Measurements from ENCODE around the gene ZNF738. TPM values are rescaled to one million over a fixed set of nuclear protein-coding genes. Genes with fewer than 3 reads are reported as not detected.

The ZNF738 gene
- total and polyA plus RNA-seq, 2 donors (not counting 1 experiment from before 2014, with no cell fraction given): 3.8 to 4.9 TPM

DNA sequence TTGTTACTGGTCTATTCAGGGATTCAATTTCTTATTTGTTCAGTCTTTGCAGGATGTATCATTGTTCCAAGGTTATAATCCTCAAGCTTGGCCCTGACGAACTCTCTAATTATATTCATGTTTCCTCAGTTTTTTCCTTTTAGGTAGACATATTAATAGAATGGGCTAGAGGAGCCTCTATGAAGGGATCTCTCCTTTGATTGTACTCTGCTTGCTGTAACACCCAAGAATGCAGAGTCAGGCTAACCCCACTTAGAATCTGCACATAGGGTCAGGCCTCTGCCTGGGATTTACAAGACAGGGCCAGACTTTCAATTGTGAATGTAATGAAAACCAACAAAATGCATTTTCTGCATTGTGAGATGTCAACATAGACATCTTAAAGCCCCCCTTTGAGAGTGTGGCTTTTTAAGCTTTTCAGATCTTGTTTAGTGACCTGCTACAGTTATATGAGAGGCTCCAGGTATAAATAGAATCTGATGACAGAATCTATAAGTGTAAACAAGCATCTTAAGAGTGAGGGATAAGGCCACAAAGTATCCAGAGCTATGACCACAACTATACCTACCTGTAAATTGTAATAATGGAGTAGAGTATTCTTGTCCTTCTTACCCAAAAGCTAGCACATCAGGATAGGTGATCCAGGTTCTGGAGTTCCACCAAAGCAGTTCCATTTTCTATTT, 43.6 kb downstream of the ZNF738 start:
- no peak for DNase-seq (ENCODE audit: low read depth in 2 of 2)
- H4K20me1 ChIP-seq (ENCODE audit: control insufficient read depth, extremely low read depth, insufficient read depth, low read length): no peaks in the 10 kb centered on the region
- no peak for TF ChIP-seq EZH2 (IDR thresholded peaks at IDR 0.05; ENCODE audit: low read length, missing control alignments)
- H3K4me1 ChIP-seq (ENCODE audit: control insufficient read depth, extremely low read depth, insufficient read depth, low read length): no peaks in the 10 kb centered on the region
- H3K4me3 ChIP-seq (replicated peaks in 1 of 4; ENCODE audit: control extremely low read depth in 1 of 4, insufficient read depth in 1 of 4, low read depth in 3 of 4, low read length in 4 of 4): no peak overlapping the region
- no peak overlapping the region for H3K27ac ChIP-seq (ENCODE audit: insufficient read depth, low read length)
- peaks cover 5% of the 10 kb centered on the region for H3K79me2 ChIP-seq (ENCODE audit: control insufficient read depth, insufficient read depth, low read length)
- no peak overlapping the region for H2AFZ ChIP-seq (ENCODE audit: low read length)
- H3K9me3 ChIP-seq (ENCODE audit: control insufficient read depth, insufficient read depth, low read depth, low read length): no peaks in the 10 kb centered on the region
- H3K4me2 ChIP-seq (ENCODE audit: extremely low read depth, insufficient read depth, low read length): no peak overlapping the region
- no peaks in the 10 kb centered on the region for H3K27me3 ChIP-seq (ENCODE audit: control insufficient read depth, insufficient read depth, low read length)
- H3K36me3 ChIP-seq (ENCODE audit: control insufficient read depth, insufficient read depth, low read length): no peaks in the 10 kb centered on the region
- no peak overlapping the region for H3K9ac ChIP-seq (ENCODE audit: insufficient read depth, low read length)

DNA sequence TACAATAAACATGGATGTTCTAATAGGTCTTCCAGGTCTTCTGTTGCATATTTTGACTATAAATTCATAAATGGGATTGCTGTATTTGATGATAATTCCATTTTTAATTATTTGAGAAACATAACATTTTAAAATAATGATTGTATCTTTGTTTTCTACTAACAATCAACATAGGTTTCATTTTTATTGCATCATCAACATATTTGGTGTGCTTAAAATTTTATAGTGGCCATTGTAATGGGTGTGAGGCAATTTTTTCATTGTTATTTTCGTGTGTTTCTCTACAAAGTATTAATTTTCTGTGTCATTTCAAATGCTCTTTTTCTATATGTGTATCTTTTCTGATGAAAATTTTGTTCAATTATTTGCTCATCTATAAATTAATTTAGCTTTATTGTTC, 51.4 kb downstream of the ZNF738 start:
- no peak for TF ChIP-seq EZH2 (IDR thresholded peaks at IDR 0.05; ENCODE audit: low read length, missing control alignments)
- TF ChIP-seq, protein P1, sequence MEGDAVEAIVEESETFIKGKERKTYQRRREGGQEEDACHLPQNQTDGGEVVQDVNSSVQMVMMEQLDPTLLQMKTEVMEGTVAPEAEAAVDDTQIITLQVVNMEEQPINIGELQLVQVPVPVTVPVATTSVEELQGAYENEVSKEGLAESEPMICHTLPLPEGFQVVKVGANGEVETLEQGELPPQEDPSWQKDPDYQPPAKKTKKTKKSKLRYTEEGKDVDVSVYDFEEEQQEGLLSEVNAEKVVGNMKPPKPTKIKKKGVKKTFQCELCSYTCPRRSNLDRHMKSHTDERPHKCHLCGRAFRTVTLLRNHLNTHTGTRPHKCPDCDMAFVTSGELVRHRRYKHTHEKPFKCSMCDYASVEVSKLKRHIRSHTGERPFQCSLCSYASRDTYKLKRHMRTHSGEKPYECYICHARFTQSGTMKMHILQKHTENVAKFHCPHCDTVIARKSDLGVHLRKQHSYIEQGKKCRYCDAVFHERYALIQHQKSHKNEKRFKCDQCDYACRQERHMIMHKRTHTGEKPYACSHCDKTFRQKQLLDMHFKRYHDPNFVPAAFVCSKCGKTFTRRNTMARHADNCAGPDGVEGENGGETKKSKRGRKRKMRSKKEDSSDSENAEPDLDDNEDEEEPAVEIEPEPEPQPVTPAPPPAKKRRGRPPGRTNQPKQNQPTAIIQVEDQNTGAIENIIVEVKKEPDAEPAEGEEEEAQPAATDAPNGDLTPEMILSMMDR (conservative IDR thresholded peaks at IDR 0.05 in 1 of 2, IDR thresholded peaks at IDR 0.05 in 1 of 2; ENCODE audit: low read depth in 1 of 2, low read length in 2 of 2): no peak
- no peaks in the 10 kb centered on the region for H3K36me3 ChIP-seq (ENCODE audit: control insufficient read depth, insufficient read depth, low read length)
- no peaks in the 10 kb centered on the region for H3K4me1 ChIP-seq (ENCODE audit: control insufficient read depth, extremely low read depth, insufficient read depth, low read length)

DNA sequence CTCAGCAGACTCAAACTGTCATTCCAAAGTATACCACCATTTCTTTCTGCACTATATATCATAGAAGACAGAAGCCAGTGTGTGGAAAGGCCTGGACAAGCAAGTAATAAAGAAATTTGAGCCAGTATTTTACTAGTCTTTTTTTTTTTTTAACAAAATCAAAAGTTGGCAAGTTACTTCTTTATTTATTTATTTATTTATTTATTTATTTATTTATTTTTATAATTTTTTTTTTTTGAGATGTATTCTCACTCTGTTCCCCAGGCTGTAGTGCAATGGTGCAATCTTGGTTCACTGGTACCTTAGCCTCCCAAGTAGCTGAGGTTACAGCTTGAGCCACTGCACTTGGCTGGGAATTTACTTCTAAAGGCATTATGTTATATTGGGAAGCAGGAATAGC, 63.4 kb downstream of the ZNF738 start:
- Histone ChIP-seq H3K4me3 (replicated peaks in 1 of 4; ENCODE audit: control extremely low read depth in 1 of 4, insufficient read depth in 1 of 4, low read depth in 3 of 4, low read length in 4 of 4) (no peak overlapping the region), H2AFZ (ENCODE audit: low read length) (no peak overlapping the region), H3K9me3 (ENCODE audit: control insufficient read depth, insufficient read depth, low read depth, low read length) (no peaks in the 10 kb centered on the region), H4K20me1 (ENCODE audit: control insufficient read depth, extremely low read depth, insufficient read depth, low read length) (no peaks in the 10 kb centered on the region), H3K4me1 (ENCODE audit: control insufficient read depth, extremely low read depth, insufficient read depth, low read length) (no peaks in the 10 kb centered on the region), H3K4me2 (ENCODE audit: extremely low read depth, insufficient read depth, low read length) (no peak overlapping the region), H3K36me3 (ENCODE audit: control insufficient read depth, insufficient read depth, low read length) (no peaks in the 10 kb centered on the region), H3K27ac (ENCODE audit: insufficient read depth, low read length) (no peak overlapping the region), H3K9ac (ENCODE audit: insufficient read depth, low read length) (no peak overlapping the region), H3K27me3 (ENCODE audit: control insufficient read depth, insufficient read depth, low read length) (no peaks in the 10 kb centered on the region), H3K79me2 (ENCODE audit: control insufficient read depth, insufficient read depth, low read length) (no peaks in the 10 kb centered on the region)
- TF ChIP-seq, protein P1 (conservative IDR thresholded peaks at IDR 0.05 in 1 of 2, IDR thresholded peaks at IDR 0.05 in 1 of 2; ENCODE audit: low read depth in 1 of 2, low read length in 2 of 2): no peak
- TF ChIP-seq EZH2 (IDR thresholded peaks at IDR 0.05; ENCODE audit: low read length, missing control alignments): no peak
- DNase-seq (ENCODE audit: low read depth in 2 of 2): no peak

More for the DNA sequence above, 51.4 kb downstream of the ZNF738 start:
- H3K9ac ChIP-seq (ENCODE audit: insufficient read depth, low read length): no peak overlapping the region
- no peak overlapping the region for H3K27ac ChIP-seq (ENCODE audit: insufficient read depth, low read length)
- no peaks in the 10 kb centered on the region for H4K20me1 ChIP-seq (ENCODE audit: control insufficient read depth, extremely low read depth, insufficient read depth, low read length)
- no peak overlapping the region for H3K4me3 ChIP-seq (replicated peaks in 1 of 4; ENCODE audit: control extremely low read depth in 1 of 4, insufficient read depth in 1 of 4, low read depth in 3 of 4, low read length in 4 of 4)
- no peaks in the 10 kb centered on the region for H3K27me3 ChIP-seq (ENCODE audit: control insufficient read depth, insufficient read depth, low read length)
- H3K9me3 ChIP-seq (ENCODE audit: control insufficient read depth, insufficient read depth, low read depth, low read length): no peaks in the 10 kb centered on the region
- no peak overlapping the region for H2AFZ ChIP-seq (ENCODE audit: low read length)
- H3K79me2 ChIP-seq (ENCODE audit: control insufficient read depth, insufficient read depth, low read length): no peaks in the 10 kb centered on the region
- H3K4me2 ChIP-seq (ENCODE audit: extremely low read depth, insufficient read depth, low read length): no peak overlapping the region
- DNase-seq (ENCODE audit: low read depth in 2 of 2): no peak

All from fibroblast of lung (primary cell).